Right renal cortex interstitium (tissue), 3 donors: ENCODE results near the gene STAB1. TPM values are rescaled to one million over a fixed set of nuclear protein-coding genes. Genes with fewer than 3 reads are reported as not detected.
A peak's percentile ranks its signal among the peaks of the same experiment; 100 is the strongest.

Source experiments
- DNase-seq, 3 donors: peaks; one replicate each; pipeline ENCODE4 v3.0.0-alpha.2; 2013; ENCODE audit warnings: low read depth in 3 of 3, low spot score in 2 of 3
- polyA plus RNA-seq, 3 donors: library from polyadenylated mRNA; unstranded; fragments of 120-200 nt; gene quantifications; one replicate each; pipeline ENCODE4 v1.2.1, GENCODE V29; 2013; ENCODE audit not compliant: insufficient read length in 3 of 3

STAB1 gene, protein sequence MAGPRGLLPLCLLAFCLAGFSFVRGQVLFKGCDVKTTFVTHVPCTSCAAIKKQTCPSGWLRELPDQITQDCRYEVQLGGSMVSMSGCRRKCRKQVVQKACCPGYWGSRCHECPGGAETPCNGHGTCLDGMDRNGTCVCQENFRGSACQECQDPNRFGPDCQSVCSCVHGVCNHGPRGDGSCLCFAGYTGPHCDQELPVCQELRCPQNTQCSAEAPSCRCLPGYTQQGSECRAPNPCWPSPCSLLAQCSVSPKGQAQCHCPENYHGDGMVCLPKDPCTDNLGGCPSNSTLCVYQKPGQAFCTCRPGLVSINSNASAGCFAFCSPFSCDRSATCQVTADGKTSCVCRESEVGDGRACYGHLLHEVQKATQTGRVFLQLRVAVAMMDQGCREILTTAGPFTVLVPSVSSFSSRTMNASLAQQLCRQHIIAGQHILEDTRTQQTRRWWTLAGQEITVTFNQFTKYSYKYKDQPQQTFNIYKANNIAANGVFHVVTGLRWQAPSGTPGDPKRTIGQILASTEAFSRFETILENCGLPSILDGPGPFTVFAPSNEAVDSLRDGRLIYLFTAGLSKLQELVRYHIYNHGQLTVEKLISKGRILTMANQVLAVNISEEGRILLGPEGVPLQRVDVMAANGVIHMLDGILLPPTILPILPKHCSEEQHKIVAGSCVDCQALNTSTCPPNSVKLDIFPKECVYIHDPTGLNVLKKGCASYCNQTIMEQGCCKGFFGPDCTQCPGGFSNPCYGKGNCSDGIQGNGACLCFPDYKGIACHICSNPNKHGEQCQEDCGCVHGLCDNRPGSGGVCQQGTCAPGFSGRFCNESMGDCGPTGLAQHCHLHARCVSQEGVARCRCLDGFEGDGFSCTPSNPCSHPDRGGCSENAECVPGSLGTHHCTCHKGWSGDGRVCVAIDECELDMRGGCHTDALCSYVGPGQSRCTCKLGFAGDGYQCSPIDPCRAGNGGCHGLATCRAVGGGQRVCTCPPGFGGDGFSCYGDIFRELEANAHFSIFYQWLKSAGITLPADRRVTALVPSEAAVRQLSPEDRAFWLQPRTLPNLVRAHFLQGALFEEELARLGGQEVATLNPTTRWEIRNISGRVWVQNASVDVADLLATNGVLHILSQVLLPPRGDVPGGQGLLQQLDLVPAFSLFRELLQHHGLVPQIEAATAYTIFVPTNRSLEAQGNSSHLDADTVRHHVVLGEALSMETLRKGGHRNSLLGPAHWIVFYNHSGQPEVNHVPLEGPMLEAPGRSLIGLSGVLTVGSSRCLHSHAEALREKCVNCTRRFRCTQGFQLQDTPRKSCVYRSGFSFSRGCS (N-terminal part only)
- 10 to 100 TPM; 30.5 to 34.8 (median 34.8) TPM for polyA plus RNA-seq

DNA sequence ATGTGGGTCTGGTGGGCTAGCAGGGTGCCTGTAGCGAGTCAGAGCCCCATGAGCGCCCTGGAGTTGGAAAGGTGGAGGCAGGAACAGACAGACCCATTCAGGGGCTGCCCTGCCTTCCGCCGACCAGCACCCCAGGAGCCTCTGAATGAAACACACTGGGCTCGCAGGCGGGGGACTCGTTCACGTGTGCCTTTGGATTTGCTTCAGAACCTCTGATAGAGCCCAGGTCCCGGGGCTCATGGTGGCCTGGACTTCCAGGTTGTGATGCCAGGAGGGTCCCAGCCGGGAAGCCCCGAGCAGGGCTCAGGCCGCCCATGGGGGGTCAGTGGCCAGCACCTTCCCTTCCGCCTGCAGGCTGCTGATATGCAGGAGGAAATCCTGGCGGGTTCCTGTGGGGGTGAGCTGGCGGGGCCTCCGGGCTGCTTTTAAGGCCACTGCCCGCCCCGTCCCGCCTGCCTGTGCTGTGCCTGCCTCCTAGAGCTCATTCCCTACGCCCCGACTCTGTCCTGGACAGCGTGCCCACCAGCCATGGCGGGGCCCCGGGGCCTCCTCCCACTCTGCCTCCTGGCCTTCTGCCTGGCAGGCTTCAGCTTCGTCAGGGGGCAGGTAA is at the start of gene STAB1:
TSS of gene STAB1 (plus strand) at position 453 of the 610 bp plus-strand sequence. CDS start at position 529, 76 bp downstream.
- no peak for DNase-seq

DNA sequence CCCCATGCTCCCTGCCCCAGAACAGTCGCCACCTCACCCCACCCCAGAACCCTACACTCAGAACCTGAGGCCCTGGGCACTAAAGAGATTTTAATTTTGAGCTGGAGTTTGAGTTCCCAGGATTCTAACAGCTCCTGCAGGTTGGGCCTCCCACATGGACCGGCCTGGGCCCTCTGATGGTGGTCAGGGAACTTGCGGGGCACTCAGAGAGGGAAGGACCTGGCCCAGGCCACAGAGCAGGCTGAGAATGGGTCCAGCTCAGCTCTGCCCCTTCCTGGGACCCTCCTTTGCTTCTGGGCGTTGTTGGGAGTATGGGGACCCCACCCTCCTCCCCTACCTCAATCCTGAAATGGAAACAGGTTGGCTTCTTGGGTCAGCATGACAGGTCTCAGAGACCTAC is 49.1 kb upstream of the STAB1 start:
- no peak for DNase-seq

GRCh38 chr3:52446631-52447511 is 48.3 kb upstream of the STAB1 start:
- no peak for DNase-seq

GRCh38 chr3:52447512-52448355 is 47.4 kb upstream of the STAB1 start:
- DNase-seq, result no peak

DNA sequence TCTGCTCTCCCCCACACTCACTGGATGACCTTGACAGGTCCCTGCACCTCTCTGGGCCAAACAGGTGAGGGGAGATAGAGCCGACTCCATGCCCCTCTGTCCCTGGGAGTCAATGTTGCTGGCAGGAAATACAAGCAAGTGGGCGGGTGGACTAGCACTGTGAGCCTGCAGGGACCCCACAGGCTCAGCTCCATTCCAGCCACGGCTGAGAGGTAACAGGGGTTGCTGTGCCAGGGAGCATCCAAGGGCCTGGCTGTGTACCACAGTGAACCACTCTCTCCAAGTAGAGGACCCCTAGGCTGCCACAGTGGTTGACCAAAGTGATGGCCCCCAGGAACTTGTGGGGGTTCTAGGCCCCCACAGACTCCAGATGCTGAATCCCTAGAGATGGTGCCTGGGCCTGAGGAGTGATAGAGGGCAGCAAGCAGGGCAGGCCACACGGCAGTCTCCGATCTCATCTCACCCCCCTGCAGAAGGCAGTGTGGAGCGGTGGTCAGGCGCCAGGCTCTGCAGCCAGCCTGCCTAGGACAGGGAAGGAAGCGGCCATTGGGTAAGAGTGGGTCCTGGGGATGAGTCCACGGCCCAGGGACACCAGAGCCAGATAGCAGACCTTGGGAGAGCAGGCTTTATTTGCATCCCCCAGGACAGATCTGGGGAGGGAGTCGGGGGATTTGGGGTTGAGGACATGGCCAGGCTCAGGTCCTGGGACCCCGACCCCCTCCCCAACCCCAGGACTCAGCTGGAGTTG is 44.5 kb upstream of the STAB1 start:
- no peak for DNase-seq

DNA sequence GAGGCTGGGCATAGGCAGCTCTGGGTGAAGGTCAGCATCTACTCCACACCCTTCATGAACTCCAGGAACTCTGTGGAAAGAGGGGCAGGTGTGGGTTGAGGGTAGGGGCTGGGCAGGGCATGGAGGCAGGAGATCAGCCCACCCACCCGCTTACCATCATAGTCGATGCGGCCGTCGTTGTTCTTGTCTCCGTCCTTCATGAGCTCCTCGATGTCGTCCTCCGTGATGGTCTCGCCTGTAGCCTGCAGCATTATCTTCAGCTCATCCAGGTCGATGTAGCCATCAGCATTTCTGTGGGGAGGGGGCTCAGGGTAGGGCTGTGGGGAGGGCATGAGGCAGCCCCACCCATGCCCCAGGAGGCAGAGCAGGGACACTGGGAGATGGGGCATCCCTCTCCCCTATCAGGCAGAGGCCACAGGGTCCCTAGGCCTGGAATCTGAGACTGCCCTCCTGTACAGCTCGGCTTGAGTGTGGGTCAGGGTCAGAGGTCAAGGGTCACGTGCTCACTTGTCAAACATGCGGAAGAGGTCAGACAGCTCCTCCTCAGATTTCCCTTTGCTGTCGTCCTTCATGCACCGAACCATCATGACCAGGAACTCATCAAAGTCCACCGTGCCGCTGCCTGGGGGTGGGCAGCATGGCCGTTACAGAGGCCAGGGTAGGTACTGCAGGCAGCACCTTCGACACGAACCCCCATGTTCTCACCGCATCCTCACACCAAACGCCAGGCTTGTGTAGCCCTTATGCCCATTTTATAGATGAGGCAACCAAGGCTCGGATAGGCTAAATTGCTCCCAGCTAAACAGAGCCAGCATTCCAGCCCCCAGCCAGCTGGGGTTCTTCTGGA is 43.7 kb upstream of the STAB1 start:
- DNase-seq, result no peak

DNA sequence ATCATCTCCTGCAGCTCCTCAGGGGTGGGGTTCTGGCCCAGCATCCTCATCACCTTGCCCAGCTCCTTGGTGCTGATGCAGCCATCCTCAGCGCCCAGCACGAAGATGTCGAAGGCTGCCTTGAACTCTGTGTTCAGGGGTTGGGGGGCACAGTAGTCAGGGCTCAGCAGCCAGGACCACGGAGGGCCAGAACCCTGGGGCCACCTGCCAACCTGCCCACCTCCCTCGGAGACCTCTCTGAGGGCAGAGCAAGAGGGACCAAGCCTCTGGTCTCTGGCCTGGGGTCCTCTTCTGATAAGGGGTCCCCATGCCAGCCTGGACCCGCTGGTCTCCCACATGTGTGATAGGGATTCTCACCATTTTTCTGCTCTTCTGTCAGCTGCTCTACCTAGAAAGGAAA is 43.0 kb upstream of the STAB1 start:
- no peak for DNase-seq

- no peak for DNase-seq
Observed at GRCh38 chr3:52452570-52453221, 42.4 kb upstream of the STAB1 start.

DNA sequence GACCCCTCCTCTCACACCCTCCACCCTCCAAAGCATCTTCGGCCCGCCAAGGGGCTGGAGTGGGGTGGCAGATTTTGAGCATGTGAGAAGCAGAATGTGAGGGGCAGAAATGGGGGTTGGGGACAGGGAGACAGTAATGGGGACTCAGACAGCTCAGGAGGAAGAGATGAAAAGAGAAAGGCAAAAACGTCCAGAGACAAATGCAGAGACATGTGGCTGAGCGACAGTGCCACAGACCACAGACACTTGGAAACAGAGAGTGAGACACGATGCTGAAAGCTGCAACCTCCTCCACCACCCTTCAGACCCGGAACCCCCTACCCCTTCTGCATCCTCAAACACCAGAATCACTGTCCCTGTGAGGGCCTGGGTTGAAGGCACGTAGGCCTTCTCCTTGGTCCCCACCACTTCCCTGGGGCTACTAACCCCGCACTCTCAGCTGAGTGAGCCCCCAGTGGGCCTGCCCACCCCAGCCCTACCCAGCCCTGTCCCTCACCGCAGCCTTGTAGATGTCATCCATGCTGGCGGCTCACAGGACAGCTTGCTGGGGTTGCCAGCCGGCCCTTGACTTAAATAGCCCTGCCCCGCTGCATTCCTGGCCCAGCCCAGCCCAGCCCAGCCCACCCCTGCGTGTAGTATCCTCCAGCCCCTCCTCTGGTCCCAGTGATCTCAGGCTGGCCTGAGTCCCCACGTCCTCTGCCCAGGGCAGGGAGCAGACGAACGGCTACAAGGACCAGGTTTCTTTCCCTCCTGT is 41.5 kb upstream of the STAB1 start, which contains the start of gene TNNC1:
TSS of gene TNNC1 (minus strand) at position 546 of the 754 bp plus-strand sequence. CDS start at position 520, 26 bp downstream.
- DNase-seq, result no peak

GRCh38 chr3:52454250-52454937 is 40.7 kb upstream of the STAB1 start:
- DNase-seq, result no peak

GRCh38 chr3:52454938-52455282 is 40.2 kb upstream of the STAB1 start:
- no peak for DNase-seq

DNA sequence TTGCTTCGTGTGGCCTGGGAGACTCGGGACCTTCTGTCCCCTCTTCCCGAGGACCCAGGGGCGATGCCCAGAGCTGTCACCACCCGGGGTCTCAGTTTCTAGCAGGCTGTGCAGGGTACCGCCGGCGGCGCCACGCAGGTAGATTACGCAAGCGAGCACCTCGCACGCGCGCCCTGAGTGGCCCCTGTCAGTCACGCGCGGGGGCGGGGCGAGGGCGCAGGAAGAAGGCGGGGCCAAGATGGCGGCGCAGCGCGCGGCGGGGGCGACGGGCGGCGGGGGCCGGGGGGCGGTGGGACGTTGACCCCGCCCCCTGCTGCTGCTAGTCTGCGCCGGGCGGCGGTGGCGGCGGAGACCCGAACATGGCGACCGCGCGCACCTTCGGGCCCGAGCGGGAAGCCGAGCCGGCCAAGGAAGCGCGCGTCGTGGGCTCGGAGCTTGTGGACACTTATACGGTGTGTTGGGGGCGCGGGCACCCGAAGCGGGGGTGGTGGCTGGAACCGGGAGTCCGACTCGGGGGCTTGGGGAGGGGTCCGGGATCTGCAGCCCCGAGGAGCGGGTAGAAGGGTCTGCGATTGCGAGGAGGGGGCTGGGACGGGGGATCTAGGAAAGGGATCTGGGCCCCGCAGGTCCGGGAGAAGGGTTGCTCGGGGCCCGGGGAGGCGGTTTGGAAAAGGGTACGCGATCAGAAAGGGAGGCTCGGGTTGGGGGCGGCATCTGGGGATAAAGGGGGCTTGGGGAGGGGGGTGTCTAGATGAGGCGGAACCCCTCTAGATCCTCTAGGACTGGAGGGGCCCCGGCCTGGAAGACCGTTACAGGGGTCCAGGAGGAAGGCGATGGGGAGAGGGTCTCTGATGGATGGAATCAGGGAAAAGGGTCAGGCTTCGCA is 39.6 kb upstream of the STAB1 start, which contains the start of gene NISCH:
TSS of gene NISCH (plus strand) at position 322 of the 886 bp plus-strand sequence. CDS start at position 360, 38 bp downstream.
- peak in 1 of 3 donors; percentile 63 for DNase-seq

DNA sequence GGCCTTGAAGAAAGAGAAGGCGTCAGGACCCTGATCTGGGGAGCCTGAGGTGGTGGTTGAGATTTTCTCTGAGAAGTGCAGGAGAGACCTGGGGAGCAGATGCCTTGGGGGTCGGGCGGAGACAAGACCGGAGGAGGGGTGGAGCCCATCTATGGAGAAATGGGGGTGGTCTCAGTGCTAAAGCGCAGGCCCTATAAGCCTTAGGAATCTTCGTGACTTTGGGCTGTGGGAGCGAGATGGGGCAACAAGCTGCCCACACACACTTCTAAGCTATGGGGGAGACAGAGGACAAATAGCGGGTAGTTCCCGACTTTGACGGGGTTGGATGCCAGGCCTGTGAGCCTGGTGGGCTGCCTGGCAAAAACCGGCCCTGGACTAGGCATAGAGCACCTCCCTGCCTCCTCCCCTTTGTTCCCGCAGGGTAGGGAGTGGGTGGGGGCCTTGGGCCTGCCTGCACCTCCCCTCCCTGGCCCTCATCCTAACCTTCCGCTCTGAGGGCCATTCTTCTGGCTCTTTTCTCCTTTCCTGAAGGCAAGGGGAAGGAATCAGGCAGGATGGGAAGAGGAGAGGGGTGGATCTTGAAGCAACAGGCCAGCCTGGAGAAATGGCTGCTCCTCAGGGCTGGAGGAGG is 38.9 kb upstream of the STAB1 start:
- DNase-seq, result no peak
